ENCODE data around the gene RAD51B. TPM values are rescaled to one million over a fixed set of nuclear protein-coding genes. Genes with fewer than 3 reads are reported as not detected.

RAD51B gene
- total and polyA plus RNA-seq, 9 of the 15 experiments (the other 6 are each of a cell fraction or from before 2014, with no cell fraction given), result 8.5 to 17.3 (median 11.3) TPM

- TF ChIP-seq BDP1 (IDR thresholded peaks at IDR 0.05; ENCODE audit: insufficient read depth, insufficient read length) (no peak), ATF3 (IDR thresholded peaks at IDR 0.05) (peak; percentile 31; the same call in 1 of the 2 replicates), ATF3 (CRISPR knock-in tag; conservative IDR thresholded peaks at IDR 0.05) (no peak)
- FAIRE-seq (no peak), ATAC-seq (no peak), DNase-seq (ENCODE audit: extremely low read depth in 1 of 4, low spot score in 3 of 4) (no peak)
- CTCF ChIA-PET (ENCODE audit: low intra/inter-chr PET ratio), result no interaction called here
- Histone ChIP-seq H3K27ac (ENCODE audit: extremely low read depth, low read depth, low read length) (no peak overlapping the region), H2AFZ (ENCODE audit: low read depth, low read length) (no peak overlapping the region), H3K36me3 (ENCODE audit: control insufficient read depth, insufficient read depth, low read length) (no peaks in the 10 kb centered on the region), H3K9ac (ENCODE audit: insufficient read depth in 1 of 2, low read depth in 2 of 2, low read length in 2 of 2) (no peak overlapping the region), H3K9me3 (replicated peaks; ENCODE audit: control insufficient read depth, insufficient read depth, low read depth, low read length) (no peaks in the 10 kb centered on the region), H3K79me2 (ENCODE audit: control insufficient read depth, insufficient read depth, low read length) (no peaks in the 10 kb centered on the region), H3K4me3 (no peak overlapping the region), H3K4me2 (ENCODE audit: insufficient read depth, low read length) (no peak overlapping the region), H4K20me1 (replicated peaks; ENCODE audit: control insufficient read depth, insufficient read depth, low read length) (no peaks in the 10 kb centered on the region), H3K4me1 (replicated peaks in 1 of 2; ENCODE audit: control insufficient read depth in 2 of 2, insufficient read depth in 2 of 2, low read length in 2 of 2) (no peaks in the 10 kb centered on the region), H3K27me3 (ENCODE audit: control insufficient read depth in 2 of 2, insufficient read depth in 2 of 2, low read length in 2 of 2) (no peaks in the 10 kb centered on the region), H3K9me1 (ENCODE audit: control insufficient read depth, insufficient read depth, low read length) (no peaks in the 10 kb centered on the region)
- BruUV-seq (replicated peaks), result no TSS peak
- intact Hi-C loops (cut with micrococcal nuclease) (no loop called here), in situ Hi-C loops (cut with MboI) (no loop called here)
- WGBS (ENCODE audit: insufficient coverage, low coverage, missing lambda C conversion rate), result 15% methylated on average over 3 of the region's 3 CpGs
- POLR2A ChIA-PET, result no interaction called here
Measured at GRCh38 chr14:68097727-68098126, 278.1 kb downstream of the RAD51B start.

GRCh38 chr14:68098834-68099233 is 279.3 kb downstream of the RAD51B start:
- H3K79me2 ChIP-seq (ENCODE audit: control insufficient read depth, insufficient read depth, low read length), result no peaks in the 10 kb centered on the region
- intact Hi-C loops (cut with micrococcal nuclease), result no loop called here
- H3K27me3 ChIP-seq (ENCODE audit: control insufficient read depth in 2 of 2, insufficient read depth in 2 of 2, low read length in 2 of 2), result no peaks in the 10 kb centered on the region
- in situ Hi-C loops (cut with MboI), result no loop called here
- no peak overlapping the region for H3K4me3 ChIP-seq
- no peaks in the 10 kb centered on the region for H4K20me1 ChIP-seq (replicated peaks; ENCODE audit: control insufficient read depth, insufficient read depth, low read length)
- H3K27ac ChIP-seq (ENCODE audit: extremely low read depth, low read depth, low read length), result no peak overlapping the region
- no peaks in the 10 kb centered on the region for H3K9me3 ChIP-seq (replicated peaks; ENCODE audit: control insufficient read depth, insufficient read depth, low read depth, low read length)
- H3K4me2 ChIP-seq (ENCODE audit: insufficient read depth, low read length), result no peak overlapping the region
- no peak overlapping the region for H2AFZ ChIP-seq (ENCODE audit: low read depth, low read length)
- ChIA-PET POLR2A (no interaction called here), CTCF (ENCODE audit: low intra/inter-chr PET ratio) (no interaction called here)
- H3K36me3 ChIP-seq (ENCODE audit: control insufficient read depth, insufficient read depth, low read length), result no peaks in the 10 kb centered on the region
- no peaks in the 10 kb centered on the region for H3K9me1 ChIP-seq (ENCODE audit: control insufficient read depth, insufficient read depth, low read length)
- BruUV-seq (replicated peaks), result no TSS peak
- WGBS (ENCODE audit: insufficient coverage, low coverage, missing lambda C conversion rate), result 28% methylated on average over 2 of the region's 2 CpGs
- ATAC-seq (no peak), FAIRE-seq (no peak), DNase-seq (ENCODE audit: extremely low read depth in 1 of 4, low spot score in 3 of 4) (no peak)
- H3K4me1 ChIP-seq (replicated peaks in 1 of 2; ENCODE audit: control insufficient read depth in 2 of 2, insufficient read depth in 2 of 2, low read length in 2 of 2), result no peaks in the 10 kb centered on the region
- TF ChIP-seq TRIM28 (IDR thresholded peaks at IDR 0.05) (no peak), TBL1XR1 (IDR thresholded peaks at IDR 0.05; ENCODE audit: low read length in 2 of 2) (no peak), CSDE1 (IDR thresholded peaks at IDR 0.05) (no peak), ZNF347 (CRISPR knock-in tag; IDR thresholded peaks at IDR 0.05; ENCODE audit: low read depth) (no peak), HIVEP1 (CRISPR knock-in tag; IDR thresholded peaks at IDR 0.05) (no peak), ATF3 (IDR thresholded peaks at IDR 0.05) (no peak), ATF3 (CRISPR knock-in tag; conservative IDR thresholded peaks at IDR 0.05) (no peak), SMAD3 (CRISPR knock-in tag; conservative IDR thresholded peaks at IDR 0.05) (no peak), SMARCE1 (IDR thresholded peaks at IDR 0.05) (no peak), HMG20A (CRISPR knock-in tag; conservative IDR thresholded peaks at IDR 0.05) (no peak), CBFA2T2 (conservative IDR thresholded peaks at IDR 0.05) (no peak), ZNF655 (CRISPR knock-in tag; IDR thresholded peaks at IDR 0.05) (no peak), CHD1 (IDR thresholded peaks at IDR 0.05; ENCODE audit: low read length) (no peak), RUNX1 (IDR thresholded peaks at IDR 0.05; ENCODE audit: low read depth) (no peak)
- H3K9ac ChIP-seq (ENCODE audit: insufficient read depth in 1 of 2, low read depth in 2 of 2, low read length in 2 of 2), result no peak overlapping the region

Data from K562 (cell line).